ENCODE data around the gene DOC2B.

The DOC2B gene

GRCh38 chr17:213286-214105 lies 32.0 kb upstream of the DOC2B start (continued):
- TF ChIP-seq ZNF449 (tag by site-specific recombination; IDR thresholded peaks at IDR 0.05) = no peak
- no peak for TF ChIP-seq ZNF140 (tag by site-specific recombination; IDR thresholded peaks at IDR 0.05)
- TF ChIP-seq INSM2 (tag by site-specific recombination; IDR thresholded peaks at IDR 0.05) = no peak
- TF ChIP-seq BCL11A (tag by site-specific recombination; IDR thresholded peaks at IDR 0.05; ENCODE audit: low read depth) = no peak
- TF ChIP-seq ZNF707 (tag by site-specific recombination; IDR thresholded peaks at IDR 0.05) = no peak
- no peak for TF ChIP-seq ZSCAN23 (tag by site-specific recombination; IDR thresholded peaks at IDR 0.05)
- TF ChIP-seq ZNF521 (tag by site-specific recombination; IDR thresholded peaks at IDR 0.05) = no peak
- no peak for TF ChIP-seq ZNF645 (tag by site-specific recombination; IDR thresholded peaks at IDR 0.05)
- no peak for TF ChIP-seq ZNF202 (tag by site-specific recombination; IDR thresholded peaks at IDR 0.05; ENCODE audit: borderline replicate concordance)
- TF ChIP-seq GLIS2 (tag by site-specific recombination; IDR thresholded peaks at IDR 0.05) = no peak

- Histone ChIP-seq H3K9me3 (ENCODE audit: control insufficient read depth, insufficient read depth, low read depth, low read length) (no peaks in the 10 kb centered on the region), H3K4me3 (ENCODE audit: low read depth, low read length) (no peak overlapping the region), H3K4me1 (ENCODE audit: control insufficient read depth, insufficient read depth, low read length) (0 out of 2 replicates have a peak, but pooled peaks cover under 1% of the 10 kb centered on the region), H3K27ac (ENCODE audit: extremely low read depth, low read depth, low read length) (no peak overlapping the region), H3K36me3 (ENCODE audit: control insufficient read depth in 2 of 2, insufficient read depth in 1 of 2, low read length in 2 of 2) (peaks cover 0 to 7% of the 10 kb centered on the region in 2 experiments; a peak in 1 of 3 replicates)
- TF ChIP-seq KLF8 (tag by site-specific recombination; IDR thresholded peaks at IDR 0.05) (no peak), ZNF596 (tag by site-specific recombination; IDR thresholded peaks at IDR 0.05) (no peak), ATF2 (tag by site-specific recombination; IDR thresholded peaks at IDR 0.05; ENCODE audit: low read depth) (no peak), ZNF354C (tag by site-specific recombination; IDR thresholded peaks at IDR 0.05; ENCODE audit: borderline replicate concordance, low read depth) (no peak), YY1 (tag by site-specific recombination; IDR thresholded peaks at IDR 0.05) (no peak), ZNF311 (tag by site-specific recombination; IDR thresholded peaks at IDR 0.05; ENCODE audit: borderline replicate concordance) (no peak), ZNF777 (tag by site-specific recombination; IDR thresholded peaks at IDR 0.05; ENCODE audit: borderline replicate concordance) (no peak), SCRT1 (tag by site-specific recombination; IDR thresholded peaks at IDR 0.05; ENCODE audit: borderline replicate concordance) (no peak), ZNF324 (tag by site-specific recombination; IDR thresholded peaks at IDR 0.05) (no peak), ZNF488 (tag by site-specific recombination; IDR thresholded peaks at IDR 0.05) (no peak), ZSCAN16 (tag by site-specific recombination; IDR thresholded peaks at IDR 0.05) (no peak), ZNF280D (tag by site-specific recombination; IDR thresholded peaks at IDR 0.05) (no peak), ZNF701 (tag by site-specific recombination; IDR thresholded peaks at IDR 0.05) (no peak), ZFP69B (tag by site-specific recombination; IDR thresholded peaks at IDR 0.05) (no peak)
- ChIA-PET CTCF (interaction anchor here (0.6 to 0.7 kb wide), 2 partner anchors 61 to 490 kb away, joined by 3 read pairs; no protein-coding TSS in a partner anchor), POLR2A (no interaction called here)
Measured at GRCh38 chr17:210402-210801, 29.0 kb upstream of the DOC2B start.

Data from HEK293 (cell line).